ENCODE measurements around the gene DRD3. TPM values are rescaled to one million over a fixed set of nuclear protein-coding genes. Genes with fewer than 3 reads are reported as not detected.

Gene DRD3
- total and polyA plus RNA-seq, 2 of the 8 experiments (the other 6 are each of a cell fraction or from before 2014, with no cell fraction given): 0.32 to 1.3 TPM

DNA sequence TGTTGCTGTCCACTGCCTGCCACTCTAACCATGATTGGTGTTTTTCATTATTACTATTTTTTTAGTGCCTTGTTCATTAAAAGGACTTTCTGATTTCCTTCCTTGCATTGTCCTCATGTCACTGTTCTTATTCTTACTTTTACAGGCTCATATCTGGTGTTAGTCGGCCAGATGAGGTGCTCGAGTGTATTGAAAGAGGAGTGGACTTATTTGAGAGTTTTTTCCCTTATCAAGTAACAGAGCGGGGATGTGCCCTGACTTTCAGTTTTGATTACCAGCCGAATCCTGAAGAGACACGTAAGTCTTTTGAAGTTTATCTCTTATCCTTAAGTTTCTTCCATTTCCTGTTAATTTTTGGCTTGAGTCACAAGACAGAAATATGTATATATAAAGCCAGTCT lies 99.1 kb downstream of the DRD3 start (continued):
- TF ChIP-seq, protein P1, sequence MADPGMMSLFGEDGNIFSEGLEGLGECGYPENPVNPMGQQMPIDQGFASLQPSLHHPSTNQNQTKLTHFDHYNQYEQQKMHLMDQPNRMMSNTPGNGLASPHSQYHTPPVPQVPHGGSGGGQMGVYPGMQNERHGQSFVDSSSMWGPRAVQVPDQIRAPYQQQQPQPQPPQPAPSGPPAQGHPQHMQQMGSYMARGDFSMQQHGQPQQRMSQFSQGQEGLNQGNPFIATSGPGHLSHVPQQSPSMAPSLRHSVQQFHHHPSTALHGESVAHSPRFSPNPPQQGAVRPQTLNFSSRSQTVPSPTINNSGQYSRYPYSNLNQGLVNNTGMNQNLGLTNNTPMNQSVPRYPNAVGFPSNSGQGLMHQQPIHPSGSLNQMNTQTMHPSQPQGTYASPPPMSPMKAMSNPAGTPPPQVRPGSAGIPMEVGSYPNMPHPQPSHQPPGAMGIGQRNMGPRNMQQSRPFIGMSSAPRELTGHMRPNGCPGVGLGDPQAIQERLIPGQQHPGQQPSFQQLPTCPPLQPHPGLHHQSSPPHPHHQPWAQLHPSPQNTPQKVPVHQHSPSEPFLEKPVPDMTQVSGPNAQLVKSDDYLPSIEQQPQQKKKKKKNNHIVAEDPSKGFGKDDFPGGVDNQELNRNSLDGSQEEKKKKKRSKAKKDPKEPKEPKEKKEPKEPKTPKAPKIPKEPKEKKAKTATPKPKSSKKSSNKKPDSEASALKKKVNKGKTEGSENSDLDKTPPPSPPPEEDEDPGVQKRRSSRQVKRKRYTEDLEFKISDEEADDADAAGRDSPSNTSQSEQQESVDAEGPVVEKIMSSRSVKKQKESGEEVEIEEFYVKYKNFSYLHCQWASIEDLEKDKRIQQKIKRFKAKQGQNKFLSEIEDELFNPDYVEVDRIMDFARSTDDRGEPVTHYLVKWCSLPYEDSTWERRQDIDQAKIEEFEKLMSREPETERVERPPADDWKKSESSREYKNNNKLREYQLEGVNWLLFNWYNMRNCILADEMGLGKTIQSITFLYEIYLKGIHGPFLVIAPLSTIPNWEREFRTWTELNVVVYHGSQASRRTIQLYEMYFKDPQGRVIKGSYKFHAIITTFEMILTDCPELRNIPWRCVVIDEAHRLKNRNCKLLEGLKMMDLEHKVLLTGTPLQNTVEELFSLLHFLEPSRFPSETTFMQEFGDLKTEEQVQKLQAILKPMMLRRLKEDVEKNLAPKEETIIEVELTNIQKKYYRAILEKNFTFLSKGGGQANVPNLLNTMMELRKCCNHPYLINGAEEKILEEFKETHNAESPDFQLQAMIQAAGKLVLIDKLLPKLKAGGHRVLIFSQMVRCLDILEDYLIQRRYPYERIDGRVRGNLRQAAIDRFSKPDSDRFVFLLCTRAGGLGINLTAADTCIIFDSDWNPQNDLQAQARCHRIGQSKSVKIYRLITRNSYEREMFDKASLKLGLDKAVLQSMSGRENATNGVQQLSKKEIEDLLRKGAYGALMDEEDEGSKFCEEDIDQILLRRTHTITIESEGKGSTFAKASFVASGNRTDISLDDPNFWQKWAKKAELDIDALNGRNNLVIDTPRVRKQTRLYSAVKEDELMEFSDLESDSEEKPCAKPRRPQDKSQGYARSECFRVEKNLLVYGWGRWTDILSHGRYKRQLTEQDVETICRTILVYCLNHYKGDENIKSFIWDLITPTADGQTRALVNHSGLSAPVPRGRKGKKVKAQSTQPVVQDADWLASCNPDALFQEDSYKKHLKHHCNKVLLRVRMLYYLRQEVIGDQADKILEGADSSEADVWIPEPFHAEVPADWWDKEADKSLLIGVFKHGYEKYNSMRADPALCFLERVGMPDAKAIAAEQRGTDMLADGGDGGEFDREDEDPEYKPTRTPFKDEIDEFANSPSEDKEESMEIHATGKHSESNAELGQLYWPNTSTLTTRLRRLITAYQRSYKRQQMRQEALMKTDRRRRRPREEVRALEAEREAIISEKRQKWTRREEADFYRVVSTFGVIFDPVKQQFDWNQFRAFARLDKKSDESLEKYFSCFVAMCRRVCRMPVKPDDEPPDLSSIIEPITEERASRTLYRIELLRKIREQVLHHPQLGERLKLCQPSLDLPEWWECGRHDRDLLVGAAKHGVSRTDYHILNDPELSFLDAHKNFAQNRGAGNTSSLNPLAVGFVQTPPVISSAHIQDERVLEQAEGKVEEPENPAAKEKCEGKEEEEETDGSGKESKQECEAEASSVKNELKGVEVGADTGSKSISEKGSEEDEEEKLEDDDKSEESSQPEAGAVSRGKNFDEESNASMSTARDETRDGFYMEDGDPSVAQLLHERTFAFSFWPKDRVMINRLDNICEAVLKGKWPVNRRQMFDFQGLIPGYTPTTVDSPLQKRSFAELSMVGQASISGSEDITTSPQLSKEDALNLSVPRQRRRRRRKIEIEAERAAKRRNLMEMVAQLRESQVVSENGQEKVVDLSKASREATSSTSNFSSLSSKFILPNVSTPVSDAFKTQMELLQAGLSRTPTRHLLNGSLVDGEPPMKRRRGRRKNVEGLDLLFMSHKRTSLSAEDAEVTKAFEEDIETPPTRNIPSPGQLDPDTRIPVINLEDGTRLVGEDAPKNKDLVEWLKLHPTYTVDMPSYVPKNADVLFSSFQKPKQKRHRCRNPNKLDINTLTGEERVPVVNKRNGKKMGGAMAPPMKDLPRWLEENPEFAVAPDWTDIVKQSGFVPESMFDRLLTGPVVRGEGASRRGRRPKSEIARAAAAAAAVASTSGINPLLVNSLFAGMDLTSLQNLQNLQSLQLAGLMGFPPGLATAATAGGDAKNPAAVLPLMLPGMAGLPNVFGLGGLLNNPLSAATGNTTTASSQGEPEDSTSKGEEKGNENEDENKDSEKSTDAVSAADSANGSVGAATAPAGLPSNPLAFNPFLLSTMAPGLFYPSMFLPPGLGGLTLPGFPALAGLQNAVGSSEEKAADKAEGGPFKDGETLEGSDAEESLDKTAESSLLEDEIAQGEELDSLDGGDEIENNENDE (IDR thresholded peaks at IDR 0.05; ENCODE audit: insufficient replicate concordance, low read length): no peak
- TF ChIP-seq RBBP5 (IDR thresholded peaks at IDR 0.05; ENCODE audit: borderline replicate concordance, low read depth, low read length) (no peak), TEAD4 (IDR thresholded peaks at IDR 0.05; ENCODE audit: low read depth, low read length) (no peak), RXRA (IDR thresholded peaks at IDR 0.05; ENCODE audit: insufficient read depth, low read depth, low read length) (no peak), CBX8 (IDR thresholded peaks at IDR 0.05; ENCODE audit: borderline replicate concordance, low read depth, low read length) (no peak), KDM5A (IDR thresholded peaks at IDR 0.05; ENCODE audit: low read length) (no peak), PHF8 (conservative IDR thresholded peaks at IDR 0.05; ENCODE audit: low read depth, low read length) (no peak), YY1 (IDR thresholded peaks at IDR 0.05; ENCODE audit: low read depth, low read length) (no peak), SAP30 (IDR thresholded peaks at IDR 0.05; ENCODE audit: insufficient read depth, insufficient replicate concordance, low read length) (no peak)
